ENCODE data around the gene ERG28.
"Not testable (repeated sequence)": the region's sequence is repeated elsewhere in the genome, so short reads cannot be mapped to it uniquely, and the experiment has no call there.

The ERG28 gene, protein sequence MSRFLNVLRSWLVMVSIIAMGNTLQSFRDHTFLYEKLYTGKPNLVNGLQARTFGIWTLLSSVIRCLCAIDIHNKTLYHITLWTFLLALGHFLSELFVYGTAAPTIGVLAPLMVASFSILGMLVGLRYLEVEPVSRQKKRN

DNA sequence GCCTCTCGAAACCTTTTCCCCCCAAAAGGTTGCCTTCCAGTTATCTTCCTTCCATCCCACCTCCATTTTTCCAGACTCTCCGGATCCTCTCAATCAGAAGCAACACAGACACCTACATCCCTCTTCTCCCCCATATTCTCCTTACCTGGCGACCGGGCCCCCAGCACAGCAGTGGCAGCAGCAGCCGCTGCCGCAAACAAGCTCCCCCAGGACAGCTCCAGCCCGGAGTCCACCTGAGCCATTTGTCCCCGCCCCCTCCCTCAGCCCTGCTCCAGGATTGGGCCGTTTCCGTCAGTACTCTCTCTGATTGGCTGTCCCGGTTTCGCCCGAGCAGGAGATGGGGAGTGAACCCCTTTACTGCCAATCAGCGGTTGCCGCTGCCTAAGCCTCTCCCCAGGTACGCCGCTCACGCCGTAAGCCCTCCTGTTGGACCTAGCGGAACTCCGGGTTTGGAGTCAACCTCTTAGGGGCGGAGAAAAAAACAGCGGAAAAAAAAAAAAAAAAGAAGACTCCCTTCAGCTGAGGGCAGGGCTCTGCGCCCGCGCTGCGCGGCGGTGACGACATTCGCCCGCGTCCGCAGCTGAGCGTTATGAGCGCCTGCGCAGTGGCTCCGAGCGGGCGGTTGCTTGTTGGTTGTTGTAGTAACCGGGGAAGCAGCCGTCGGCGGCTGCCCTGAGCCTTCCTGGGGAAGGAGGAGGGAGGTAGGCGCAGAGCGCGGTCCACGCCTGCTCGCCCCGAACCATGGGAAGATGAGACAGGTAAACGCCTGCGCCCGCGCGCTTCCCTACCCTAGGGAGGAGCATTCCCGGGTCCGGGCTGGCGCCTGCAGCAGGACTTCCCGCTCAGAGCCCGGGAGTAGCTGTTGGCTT, at the start of gene ERG28, which contains the start of gene TTLL5:
TSS of gene ERG28 (minus strand) at position 247 of the 869 bp plus-strand sequence. CDS start 3,374 bp downstream, outside the sequence.
TSS of gene TTLL5 (plus strand) at position 617 of the 869 bp plus-strand sequence. CDS start 1,904 bp downstream, outside the sequence.
- DNase-seq: peak; percentile 94 to 96

DNA sequence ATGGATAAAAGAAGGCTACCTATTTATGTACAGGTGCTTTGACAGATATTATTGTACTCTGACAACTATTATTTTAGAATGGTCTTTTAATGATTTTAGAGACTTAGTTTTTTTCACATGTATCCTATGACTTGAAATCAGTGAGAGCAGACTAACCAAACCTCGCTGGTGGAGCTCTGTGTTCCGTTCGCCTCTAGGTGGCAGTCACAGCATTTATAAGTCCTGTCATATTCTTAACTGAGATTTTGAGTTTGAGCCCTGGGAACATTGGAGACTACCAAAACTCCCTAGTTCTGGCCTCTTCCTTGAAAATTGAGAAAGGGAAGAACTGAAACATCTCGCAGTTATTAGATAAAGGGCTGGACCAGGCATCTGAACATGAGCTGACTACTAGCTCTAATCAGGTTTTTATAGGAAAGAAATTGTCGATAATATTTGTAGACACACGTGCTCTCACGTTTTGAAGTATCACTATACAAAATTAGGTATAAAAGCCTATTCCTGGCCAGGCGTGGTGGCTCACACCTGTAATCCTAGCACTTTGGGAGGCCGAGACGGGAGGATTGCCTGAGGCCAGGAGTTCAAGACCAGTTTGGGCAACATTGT, 48.6 kb upstream of the ERG28 start:
- DNase-seq: peak; percentile 45 to 66

DNA sequence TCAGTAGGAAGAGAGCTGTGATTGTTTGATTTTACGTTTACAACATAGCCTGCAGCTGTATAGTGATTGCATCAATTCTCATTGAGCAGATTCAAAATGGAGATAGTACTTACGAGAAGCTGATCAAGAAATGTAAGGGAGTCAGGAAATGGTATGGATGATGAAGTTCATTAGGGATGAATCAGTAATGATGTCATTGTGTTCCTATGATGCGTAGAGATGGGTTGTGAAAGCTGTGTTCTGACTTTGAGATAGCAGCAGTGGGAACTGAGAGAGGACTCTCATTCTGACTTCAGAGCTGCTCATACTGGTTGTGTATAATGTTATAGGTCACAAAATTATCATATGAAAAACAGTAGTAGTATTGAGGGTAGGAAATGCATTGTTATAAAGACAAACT, 44.3 kb upstream of the ERG28 start:
- DNase-seq: no peak

DNA sequence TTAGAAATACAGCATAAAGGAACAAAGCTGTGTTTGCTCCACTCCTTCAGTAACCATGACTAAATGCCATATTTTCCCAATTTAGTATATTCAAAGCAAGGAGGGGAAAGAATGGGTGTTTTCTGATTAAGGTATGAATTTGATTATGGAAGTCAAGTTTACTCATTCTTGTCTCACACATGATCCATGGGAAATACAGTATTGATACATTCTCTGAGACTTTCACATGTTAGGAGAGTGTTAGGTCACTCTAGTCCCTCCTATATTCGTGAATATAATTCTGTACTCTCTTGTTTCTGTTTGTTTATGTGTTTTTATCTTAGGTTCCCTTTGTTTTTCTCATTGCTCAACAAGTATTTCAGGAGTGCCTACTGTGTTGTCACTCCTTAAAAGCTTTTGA, 42.8 kb upstream of the ERG28 start:
- no peak for DNase-seq

GRCh38 chr14:75702616-75703261, 42.1 kb upstream of the ERG28 start:
- no peak for DNase-seq

DNA sequence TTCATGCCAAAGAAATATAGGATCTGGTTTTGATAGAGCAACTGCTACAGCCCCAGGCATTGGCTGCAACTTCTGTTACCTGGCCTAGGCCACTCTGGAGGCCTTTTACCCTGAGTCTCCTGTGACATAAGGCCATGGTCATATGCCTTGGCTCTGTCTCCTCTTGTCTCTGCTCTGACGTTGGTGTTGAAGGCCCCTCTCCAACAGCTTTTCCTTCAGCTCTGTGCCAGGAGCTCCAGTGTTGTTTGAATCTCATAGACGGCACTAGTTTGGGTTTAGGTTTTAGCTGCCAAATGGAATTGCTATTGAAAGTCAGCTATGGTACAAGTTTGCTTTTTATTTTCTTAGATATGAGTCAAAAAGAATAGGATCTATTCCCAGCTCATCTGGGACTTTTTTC, 41.4 kb upstream of the ERG28 start:
- no peak for DNase-seq

DNA sequence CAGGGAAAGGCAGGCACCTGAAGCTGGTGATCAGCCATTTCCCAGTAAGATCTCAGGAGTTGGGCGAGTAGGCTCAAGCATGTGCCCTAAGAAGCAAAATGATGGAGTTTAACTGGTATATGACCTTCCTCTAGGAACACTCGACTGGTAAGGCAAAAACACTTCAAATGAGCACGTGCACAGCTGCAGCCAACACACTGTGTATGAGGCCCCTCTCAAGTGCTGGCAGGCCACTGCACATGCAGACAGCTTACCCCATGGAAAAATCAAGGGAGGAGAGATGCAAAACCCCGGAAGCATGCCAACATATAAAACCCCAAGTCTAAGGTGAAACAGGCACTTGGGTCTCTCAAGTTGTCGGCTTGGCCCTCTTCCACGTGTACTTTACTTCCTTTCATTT, 39.6 kb upstream of the ERG28 start:
- no peak for DNase-seq

DNA sequence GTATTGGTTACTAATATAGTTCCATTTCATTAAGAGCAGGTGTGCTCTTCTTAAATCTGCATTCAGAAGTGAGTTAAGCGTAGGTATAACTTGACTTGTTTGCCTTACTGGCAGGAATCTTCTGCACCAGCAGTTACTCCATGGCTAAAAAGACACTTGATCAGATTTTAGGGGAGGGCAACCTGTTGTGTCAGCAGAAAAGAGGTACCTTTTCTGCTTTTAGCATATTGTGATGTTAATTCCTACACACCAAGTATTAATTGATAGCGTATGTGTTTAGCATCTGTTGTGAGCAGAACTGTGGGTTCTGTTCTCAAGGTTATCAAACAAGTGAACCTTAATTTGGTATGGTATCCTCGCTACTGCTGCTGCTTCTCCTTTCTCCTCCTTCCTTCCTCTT, 38.7 kb upstream of the ERG28 start:
- DNase-seq: no peak

DNA sequence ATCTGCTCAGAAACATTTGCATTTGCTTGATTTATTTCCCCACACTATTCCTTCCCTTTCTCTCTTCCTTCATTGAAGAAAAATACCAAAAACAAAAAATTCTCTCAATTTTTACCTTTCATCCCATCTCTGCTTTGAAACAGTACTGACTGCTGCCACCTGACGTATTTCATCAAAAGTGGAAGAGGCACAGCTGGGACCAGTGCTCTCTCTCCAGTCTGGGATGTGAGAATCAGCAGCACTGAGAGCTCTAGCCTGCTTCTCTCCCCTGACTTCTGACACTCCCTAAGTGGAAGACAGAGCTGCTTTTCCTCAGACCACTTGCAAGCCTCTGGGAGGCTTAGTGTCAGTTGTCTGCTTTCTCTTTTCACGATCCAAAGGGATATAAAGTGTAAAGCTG, 37.2 kb upstream of the ERG28 start:
- DNase-seq: no peak

DNA sequence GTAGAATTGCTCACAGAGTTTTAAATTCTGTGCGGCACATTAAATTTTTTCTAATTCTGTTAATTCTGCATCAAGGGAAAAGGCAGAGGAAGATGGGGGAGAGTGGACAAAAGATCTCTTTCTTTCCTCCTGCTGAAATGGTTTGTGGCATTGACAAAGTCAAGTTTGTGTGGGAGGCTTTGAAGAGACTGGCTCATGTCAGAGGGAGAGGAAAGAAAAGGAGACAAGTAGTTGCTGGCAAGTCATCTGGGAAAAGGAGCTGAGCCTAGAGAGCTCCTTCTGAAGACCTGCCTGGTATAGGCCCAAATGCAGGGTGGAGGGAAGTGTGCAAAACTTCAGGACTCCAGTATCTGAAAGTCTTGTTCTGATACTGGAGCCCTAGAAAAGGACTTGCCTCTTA, 36.7 kb upstream of the ERG28 start:
- no peak for DNase-seq

GRCh38 chr14:75695025-75695424, 34.3 kb upstream of the ERG28 start:
- DNase-seq: not testable (repeated sequence)

DNA sequence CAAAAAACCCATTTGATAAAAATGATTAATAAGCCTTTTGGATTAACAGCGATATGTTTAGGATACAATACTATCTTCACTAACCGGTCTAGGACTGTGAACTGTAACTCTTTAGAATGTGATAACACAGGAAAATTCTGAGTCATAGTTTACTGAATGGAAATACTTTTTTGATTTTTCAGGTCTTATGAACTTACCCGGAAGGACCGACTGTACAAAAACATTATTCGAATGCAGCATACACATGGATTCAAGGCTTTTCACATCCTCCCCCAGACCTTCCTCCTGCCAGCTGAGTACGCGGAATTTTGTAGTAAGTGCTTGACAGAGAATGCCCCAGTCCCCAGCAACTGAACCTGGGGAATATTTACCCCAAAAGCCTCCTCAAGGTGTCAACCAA, 29.3 kb upstream of the ERG28 start:
- DNase-seq: no peak

- DNase-seq: no peak
Measured at GRCh38 chr14:75689012-75689411, 28.3 kb upstream of the ERG28 start.

DNA sequence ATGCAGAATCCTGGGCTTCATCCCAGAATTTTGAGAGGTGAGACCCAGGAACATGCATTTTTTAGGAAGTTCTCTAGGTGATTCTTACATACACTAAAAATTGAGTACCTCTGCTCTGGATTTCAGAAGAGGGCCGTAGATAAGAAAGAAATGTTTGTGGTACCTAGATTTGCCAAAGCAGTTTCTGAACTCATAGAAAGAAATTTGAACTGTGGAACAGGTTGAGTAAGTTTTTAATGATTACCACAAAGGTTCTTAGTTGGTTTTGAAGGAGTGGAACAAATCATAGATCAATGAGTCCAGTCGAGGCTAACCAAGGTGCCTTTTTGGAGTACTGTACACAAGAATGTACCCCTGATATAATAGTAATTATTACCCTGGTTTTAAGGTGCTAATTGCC, 25.2 kb upstream of the ERG28 start:
- DNase-seq: no peak

DNA sequence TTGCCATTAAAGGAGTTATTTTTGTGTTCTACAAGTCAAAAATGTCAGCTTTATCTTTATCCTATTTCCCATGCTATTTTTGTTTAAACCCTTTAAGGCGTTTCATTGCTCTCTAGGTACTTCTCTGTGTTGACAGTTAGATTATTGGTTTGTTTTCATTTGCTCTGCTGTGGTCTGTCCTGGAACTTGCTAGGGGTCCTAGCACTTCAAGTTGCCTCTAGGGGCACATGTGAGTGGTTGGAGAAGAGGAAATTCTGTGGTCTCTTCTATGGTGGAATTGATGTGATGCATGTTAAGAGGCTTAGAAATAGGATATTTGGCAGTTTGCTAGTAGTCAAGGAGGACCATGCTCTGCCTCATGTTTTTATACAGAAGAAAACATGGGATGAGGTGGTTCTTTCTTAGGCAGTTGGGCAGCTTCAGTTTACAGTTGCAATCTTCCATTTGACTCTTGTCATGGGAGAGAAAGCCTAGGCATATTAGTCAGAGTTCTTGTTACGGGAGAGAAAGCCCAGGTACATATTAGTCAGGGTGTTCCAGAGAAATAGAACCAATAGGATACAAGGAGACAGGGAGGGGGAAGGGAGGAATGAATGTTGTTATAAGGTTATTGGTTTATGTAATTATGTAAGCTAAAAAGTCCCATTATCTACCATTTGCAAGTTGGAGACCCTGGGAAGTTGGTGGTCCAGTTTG, 14.7 kb upstream of the ERG28 start:
- DNase-seq: no peak

GRCh38 chr14:75673345-75674035, 12.8 kb upstream of the ERG28 start:
- no peak for DNase-seq

DNA sequence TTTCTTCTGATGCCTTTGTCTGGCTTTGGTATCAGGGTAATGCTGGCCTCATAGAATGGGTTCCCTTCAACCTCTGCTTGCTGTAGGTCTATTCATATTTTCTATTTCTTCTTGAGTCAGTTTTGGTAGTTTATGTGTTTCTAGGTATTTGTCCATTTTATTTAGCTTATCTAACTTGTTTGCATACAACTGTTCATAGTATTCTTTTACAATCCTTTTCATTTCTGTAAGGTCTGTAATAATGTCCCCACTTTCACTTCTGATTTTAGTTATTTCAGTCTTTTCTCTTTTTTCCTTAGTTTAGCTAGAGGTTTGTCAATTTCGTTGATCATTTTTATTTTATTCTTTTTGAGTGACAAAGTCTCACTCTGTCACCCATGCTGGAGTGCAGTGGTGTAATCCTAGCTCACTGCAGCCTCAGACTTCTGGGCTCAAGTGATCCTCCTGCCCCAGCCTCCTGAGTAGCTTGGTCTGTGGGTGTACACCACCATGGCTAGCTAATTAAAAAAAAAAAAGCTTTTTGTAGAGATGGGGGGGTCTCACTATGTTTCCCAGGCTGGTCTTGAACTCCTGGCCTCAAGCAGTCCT, 12.0 kb upstream of the ERG28 start:
- no peak for DNase-seq

DNA sequence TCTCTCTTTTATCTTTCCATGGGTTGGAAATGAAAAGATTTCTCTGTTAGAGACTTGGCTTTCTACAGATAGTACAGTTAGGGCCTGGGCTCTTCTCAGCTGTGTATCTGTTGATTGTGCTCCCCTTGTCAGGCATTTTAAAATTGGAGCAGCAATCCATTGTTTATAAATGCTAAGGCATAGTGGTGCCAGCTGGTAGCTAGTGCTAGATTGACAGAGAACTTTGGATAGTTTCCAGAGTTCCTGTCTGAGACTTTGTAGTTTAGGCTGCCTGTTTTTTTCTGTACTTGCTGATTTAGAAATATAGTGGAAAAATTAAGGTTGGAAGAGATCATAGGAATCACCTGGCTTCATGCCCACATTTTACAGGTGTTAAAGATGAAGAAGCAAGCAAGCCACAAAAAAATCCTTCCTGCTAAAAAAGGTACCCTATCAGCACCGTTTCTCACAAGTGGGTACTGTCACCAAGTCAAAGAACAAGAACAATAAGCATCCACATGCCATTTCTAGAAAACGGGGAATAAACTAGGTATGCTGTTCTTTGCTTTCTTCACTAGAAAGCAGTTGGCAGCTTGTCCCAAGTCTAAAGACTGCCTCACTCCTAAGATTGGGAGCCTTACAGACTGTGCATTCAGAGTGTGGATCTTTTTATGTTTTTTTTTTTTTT, 6.6 kb upstream of the ERG28 start:
- DNase-seq: no peak

- DNase-seq: no peak
Measured at GRCh38 chr14:75662966-75663365, 2.3 kb upstream of the ERG28 start.

DNA sequence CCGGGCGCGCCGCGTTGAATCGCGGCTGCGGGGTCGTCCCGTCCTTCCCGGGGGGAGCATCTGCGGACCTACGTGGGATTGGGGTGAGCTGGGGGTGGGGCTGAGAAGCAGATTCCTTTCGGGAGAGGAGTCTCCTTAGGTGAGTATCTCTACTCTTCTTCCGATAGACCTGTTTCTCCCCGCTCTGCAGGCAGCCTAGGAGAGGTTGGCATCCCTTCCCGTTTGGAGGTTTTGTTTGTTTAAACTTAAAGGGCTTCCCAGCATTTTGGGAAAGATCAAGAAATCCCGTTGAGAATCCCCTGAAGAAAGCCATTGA, 781 bp upstream of the ERG28 start:
- DNase-seq: no peak

DNA sequence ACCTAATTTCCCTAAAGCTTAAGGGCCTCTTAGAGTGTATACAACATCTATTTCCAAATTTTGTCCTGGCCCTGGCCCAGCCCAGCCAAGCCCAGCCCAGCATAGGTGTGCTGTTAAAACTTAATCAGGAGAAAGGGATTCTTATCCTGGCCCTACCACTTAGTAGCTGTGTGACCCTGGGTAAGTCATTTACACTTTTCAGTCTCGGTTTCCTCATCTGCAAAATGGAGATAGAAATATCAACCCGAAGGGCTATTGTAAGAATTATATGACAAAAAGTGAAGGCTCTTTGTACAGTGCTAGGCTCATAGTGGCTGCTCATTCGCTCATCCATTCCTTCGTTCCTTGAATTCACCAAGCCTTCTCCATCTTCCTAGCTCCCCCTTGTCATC, 442 bp downstream of the ERG28 start:
- no peak for DNase-seq

DNA sequence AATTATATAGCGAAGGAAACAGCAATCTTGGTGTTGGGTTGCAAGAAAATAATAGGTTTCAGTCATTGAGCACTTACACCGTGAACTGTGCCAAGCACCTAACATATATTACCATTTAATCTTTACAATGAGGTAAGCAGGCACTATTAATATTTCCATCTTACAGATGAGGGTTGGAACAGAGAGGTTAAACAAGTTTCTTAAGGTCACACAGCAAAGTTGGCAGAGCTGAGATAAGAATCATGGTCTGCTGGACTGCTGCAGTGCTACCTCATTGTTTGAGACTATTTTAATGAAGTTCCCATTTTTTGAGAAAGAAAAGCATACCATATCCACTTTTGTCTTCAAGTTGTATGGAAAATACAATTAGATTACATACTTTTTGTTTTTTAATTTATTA, 1.7 kb downstream of the ERG28 start:
- DNase-seq: no peak

Data from activated CD4-positive, alpha-beta T cell treated with anti-CD3 and anti-CD28 coated beads for 4 hours (primary cell).